Neutrophil (primary cell): ENCODE data around the gene EP400.

Source experiments
- H3K27ac ChIP-seq: fragments of 200-600 bp; sonication (generic); 2 replicates; pipeline ENCODE4 v1.5.1; 2016; ENCODE audit warnings: mild to moderate bottlenecking, moderate library complexity
- H3K27me3 ChIP-seq: fragments of 200-600 bp; sonication (generic); 2 replicates; pipeline ENCODE4 v1.6.0; 2016; ENCODE audit warnings: mild to moderate bottlenecking
- H3K36me3 ChIP-seq: fragments of 200-600 bp; sonication (generic); 2 replicates; pipeline ENCODE4 v1.5.1; 2017
- H3K4me1 ChIP-seq, 2 experiments: fragments of 200-600 bp in 1 of 2; sonication (generic) in 1 of 2; 1 replicate in 1 of 2; 2 replicates in 1 of 2; pipeline versions ENCODE4 v1.5.1 to v1.6.1; 2013 to 2016; ENCODE audit warnings: low read depth in 1 of 2, low read length in 1 of 2, mild to moderate bottlenecking in 1 of 2, moderate library complexity in 1 of 2; ENCODE audit not compliant: control insufficient read depth in 1 of 2, insufficient read depth in 1 of 2
- H3K4me3 ChIP-seq, 2 experiments: fragments of 200-600 bp in 1 of 2; sonication (generic) in 1 of 2; 1 replicate in 1 of 2; 2 replicates in 1 of 2; pipeline ENCODE4 v1.5.1; 2013 to 2016; ENCODE audit warnings: low read depth in 1 of 2, low read length in 1 of 2, mild to moderate bottlenecking in 1 of 2, moderate library complexity in 1 of 2
- H3K9me3 ChIP-seq: fragments of 200-600 bp; sonication (generic); 2 replicates; pipeline ENCODE4 v1.5.1; 2016
- TF ChIP-seq, protein P1 (sequence below): fragments of 200-600 bp; sonication (generic); IDR thresholded peaks from 2 replicates; pipeline ENCODE4 v1.5.1; 2016; ENCODE audit warnings: antibody characterized with exemption

The EP400 gene, protein sequence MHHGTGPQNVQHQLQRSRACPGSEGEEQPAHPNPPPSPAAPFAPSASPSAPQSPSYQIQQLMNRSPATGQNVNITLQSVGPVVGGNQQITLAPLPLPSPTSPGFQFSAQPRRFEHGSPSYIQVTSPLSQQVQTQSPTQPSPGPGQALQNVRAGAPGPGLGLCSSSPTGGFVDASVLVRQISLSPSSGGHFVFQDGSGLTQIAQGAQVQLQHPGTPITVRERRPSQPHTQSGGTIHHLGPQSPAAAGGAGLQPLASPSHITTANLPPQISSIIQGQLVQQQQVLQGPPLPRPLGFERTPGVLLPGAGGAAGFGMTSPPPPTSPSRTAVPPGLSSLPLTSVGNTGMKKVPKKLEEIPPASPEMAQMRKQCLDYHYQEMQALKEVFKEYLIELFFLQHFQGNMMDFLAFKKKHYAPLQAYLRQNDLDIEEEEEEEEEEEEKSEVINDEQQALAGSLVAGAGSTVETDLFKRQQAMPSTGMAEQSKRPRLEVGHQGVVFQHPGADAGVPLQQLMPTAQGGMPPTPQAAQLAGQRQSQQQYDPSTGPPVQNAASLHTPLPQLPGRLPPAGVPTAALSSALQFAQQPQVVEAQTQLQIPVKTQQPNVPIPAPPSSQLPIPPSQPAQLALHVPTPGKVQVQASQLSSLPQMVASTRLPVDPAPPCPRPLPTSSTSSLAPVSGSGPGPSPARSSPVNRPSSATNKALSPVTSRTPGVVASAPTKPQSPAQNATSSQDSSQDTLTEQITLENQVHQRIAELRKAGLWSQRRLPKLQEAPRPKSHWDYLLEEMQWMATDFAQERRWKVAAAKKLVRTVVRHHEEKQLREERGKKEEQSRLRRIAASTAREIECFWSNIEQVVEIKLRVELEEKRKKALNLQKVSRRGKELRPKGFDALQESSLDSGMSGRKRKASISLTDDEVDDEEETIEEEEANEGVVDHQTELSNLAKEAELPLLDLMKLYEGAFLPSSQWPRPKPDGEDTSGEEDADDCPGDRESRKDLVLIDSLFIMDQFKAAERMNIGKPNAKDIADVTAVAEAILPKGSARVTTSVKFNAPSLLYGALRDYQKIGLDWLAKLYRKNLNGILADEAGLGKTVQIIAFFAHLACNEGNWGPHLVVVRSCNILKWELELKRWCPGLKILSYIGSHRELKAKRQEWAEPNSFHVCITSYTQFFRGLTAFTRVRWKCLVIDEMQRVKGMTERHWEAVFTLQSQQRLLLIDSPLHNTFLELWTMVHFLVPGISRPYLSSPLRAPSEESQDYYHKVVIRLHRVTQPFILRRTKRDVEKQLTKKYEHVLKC (N-terminal part only)

DNA sequence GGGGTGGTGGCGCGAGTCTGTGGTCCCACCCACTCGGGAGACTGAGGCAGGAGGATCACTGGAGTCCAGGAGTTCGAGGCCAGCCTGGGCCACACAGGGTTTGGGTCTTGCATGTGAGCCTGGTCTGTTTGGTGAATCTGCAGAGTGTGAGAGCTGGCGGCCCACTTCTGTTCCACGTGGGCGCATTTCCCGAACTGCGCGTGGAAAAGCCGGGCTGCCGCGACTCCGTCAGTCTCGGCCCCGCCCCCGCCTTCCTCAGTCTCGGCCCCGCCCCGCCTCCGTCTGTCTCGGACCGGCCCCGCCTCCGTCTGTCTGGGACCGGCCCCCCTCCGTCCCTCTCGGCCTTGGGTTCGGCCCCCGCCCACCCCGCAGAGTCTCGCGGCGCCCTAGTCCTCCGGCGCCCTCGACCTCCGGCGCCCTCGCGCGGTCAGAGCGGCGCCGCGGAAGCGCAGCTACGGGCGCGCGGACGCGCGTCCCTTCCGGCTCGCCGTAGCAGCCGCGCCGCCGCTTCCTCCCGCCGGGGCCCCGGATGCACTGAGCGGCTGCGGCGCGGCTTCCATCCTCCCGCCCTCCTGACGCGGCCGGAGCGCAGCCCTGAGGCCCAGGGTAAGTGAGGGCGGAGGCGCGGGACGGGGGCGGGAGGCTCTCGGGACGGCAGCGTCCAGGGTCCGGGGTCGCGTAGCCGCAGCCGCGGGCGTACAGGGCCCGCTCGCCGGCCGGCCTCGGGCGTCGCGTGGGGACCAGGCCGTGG is at the start of gene EP400:
EP400 (plus strand) TSS at position 512 of the 751 bp plus-strand sequence. CDS start 10,678 bp downstream, outside the sequence.
- Histone ChIP-seq H3K36me3 (no peaks in the 10 kb centered on the region), H3K27me3 (no peaks in the 10 kb centered on the region), H3K27ac (peak within 1 kb of the TSS; percentile 84), H3K9me3 (no peaks in the 10 kb centered on the region), H3K4me1 (peaks cover 23% of the 10 kb centered on the region in 2 experiments), H3K4me3 (peak within 1 kb of the TSS; percentile 82 to 90)
- TF ChIP-seq, protein P1, sequence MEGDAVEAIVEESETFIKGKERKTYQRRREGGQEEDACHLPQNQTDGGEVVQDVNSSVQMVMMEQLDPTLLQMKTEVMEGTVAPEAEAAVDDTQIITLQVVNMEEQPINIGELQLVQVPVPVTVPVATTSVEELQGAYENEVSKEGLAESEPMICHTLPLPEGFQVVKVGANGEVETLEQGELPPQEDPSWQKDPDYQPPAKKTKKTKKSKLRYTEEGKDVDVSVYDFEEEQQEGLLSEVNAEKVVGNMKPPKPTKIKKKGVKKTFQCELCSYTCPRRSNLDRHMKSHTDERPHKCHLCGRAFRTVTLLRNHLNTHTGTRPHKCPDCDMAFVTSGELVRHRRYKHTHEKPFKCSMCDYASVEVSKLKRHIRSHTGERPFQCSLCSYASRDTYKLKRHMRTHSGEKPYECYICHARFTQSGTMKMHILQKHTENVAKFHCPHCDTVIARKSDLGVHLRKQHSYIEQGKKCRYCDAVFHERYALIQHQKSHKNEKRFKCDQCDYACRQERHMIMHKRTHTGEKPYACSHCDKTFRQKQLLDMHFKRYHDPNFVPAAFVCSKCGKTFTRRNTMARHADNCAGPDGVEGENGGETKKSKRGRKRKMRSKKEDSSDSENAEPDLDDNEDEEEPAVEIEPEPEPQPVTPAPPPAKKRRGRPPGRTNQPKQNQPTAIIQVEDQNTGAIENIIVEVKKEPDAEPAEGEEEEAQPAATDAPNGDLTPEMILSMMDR, result peak; percentile 92

DNA sequence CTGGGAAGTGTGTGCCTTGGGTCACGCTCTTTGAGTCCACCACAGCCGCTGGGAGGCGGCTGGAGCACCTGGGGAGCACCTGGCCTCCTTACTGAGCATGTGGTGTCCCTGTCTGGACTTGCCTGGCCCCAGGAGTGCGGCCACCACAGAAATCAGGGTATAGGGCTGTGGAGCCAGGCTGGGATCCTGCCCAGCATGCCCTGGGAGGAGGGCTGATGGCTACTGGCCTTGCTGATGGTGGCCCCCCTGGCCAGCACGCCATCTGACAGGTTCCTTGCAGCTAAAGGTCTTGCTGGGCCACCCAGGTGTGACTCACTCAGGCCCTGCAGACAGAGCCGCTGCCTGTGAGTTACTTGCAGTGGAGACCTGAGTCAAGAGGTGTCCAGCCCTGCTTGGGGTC is 49.3 kb upstream of the EP400 start:
- Histone ChIP-seq H3K27ac (no peak overlapping the region), H3K36me3 (peaks cover 62% of the 10 kb centered on the region), H3K27me3 (no peaks in the 10 kb centered on the region), H3K4me3 (no peak overlapping the region), H3K9me3 (no peaks in the 10 kb centered on the region), H3K4me1 (peaks cover 23 to 30% of the 10 kb centered on the region in 2 experiments)
- TF ChIP-seq, protein P1, result no peak

DNA sequence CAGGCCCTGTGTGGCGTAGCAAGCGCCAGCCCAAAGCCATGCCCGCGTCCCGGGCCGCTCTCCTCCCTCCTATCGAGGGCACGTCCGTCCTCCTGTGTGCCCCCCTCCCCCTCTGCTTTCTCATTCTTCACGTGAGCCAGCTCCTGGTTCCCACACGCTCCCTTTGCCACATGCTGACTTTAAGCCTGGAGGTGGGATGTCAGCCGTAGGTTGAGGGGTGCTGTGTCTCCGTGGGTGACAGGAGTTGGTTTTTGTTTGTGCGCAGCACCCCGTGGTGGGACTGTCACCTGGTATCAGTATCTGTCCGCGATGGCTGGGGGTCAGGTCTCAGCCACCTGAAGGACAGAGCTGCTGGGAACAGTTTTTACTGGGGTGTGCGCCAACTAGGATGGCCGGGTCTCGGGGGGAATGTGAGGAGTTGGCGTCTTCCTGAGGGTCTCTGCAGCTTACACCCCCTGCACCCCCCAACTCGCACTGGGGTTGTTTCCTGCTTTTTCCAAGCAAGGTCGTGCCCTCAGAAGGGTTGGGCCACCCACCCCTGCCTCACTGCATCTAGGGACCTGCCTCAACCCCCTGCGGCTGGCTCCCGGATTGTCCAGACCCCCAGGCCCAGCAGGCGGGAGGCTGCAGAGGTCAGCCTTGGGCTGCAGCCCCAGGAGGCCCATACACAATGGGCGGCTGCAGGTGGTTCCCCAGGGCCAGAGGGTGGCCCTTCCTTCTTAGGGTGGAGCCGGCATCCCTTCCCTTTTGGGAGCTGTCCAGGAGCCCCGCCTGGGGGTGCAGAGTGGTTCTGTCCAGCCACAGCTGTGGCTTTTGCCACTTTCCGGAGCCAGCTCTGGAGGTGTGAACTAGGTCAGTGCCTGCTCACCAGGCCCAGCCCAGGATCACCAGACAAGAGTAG is 48.1 kb upstream of the EP400 start:
- peaks cover 73% of the 10 kb centered on the region for H3K36me3 ChIP-seq
- TF ChIP-seq, protein P1, result no peak
- H3K9me3 ChIP-seq, result no peaks in the 10 kb centered on the region
- H3K27me3 ChIP-seq, result no peaks in the 10 kb centered on the region
- no peak overlapping the region for H3K27ac ChIP-seq
- H3K4me3 ChIP-seq, result no peak overlapping the region
- H3K4me1 ChIP-seq, result peaks cover 20 to 21% of the 10 kb centered on the region in 2 experiments

DNA sequence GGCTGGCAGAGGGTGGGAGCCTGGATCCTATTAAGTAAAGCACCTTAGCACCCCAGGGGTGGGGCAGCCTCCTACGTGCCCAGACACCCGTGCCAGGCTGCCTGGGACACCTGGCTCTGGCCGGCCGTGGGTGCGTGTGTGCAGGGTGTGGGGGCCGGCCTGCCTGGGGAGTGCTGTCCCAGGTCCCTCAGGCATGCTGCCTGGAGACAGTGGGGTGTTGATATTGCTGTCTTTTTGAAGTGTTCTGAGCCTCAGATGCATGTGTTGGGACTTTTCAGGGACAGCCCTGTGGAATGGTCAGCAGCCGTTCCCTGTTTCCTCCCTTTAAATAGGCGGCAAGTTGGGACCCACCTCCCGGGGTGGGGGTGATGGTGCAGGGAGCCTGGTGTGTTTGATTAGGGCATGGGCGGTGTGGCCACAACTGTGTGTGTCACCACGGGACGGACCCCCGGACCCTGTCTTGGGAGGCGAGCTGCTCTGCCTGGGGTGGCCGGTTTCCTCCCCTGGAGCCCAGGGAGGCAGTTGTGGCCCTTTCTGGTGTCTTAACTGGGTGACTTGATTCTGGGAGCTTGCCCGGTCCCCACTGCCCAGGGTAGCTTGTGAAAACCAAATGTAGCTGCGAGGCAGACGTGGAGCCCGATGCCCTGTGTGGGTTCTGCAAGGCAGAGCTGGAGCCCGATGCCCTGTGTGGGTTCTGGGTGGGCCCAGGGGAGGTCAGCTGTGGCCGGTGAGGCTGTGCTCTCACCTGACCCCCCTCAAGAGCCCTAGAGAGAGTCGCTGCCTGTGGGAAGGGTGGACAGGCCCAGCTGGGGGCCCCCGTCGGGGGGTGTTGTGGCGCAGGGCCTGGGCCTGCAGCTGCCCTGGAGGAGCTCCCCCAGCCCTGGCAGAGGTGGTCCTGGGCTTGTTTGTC is 47.2 kb upstream of the EP400 start:
- Histone ChIP-seq H3K36me3 (peaks cover 82% of the 10 kb centered on the region), H3K4me3 (no peak overlapping the region), H3K27ac (no peak overlapping the region), H3K27me3 (no peaks in the 10 kb centered on the region), H3K4me1 (peaks cover 11 to 12% of the 10 kb centered on the region in 2 experiments), H3K9me3 (no peaks in the 10 kb centered on the region)
- TF ChIP-seq, protein P1, result no peak
